NCI-H128 (cell line): ENCODE results near the gene VAPB.

Source experiments
- DNase-seq: peaks from one replicate; lab custom pipeline; 2025; ENCODE audit not compliant: unreplicated experiment; lab: John Stamatoyannopoulos, UW

The VAPB gene

DNA sequence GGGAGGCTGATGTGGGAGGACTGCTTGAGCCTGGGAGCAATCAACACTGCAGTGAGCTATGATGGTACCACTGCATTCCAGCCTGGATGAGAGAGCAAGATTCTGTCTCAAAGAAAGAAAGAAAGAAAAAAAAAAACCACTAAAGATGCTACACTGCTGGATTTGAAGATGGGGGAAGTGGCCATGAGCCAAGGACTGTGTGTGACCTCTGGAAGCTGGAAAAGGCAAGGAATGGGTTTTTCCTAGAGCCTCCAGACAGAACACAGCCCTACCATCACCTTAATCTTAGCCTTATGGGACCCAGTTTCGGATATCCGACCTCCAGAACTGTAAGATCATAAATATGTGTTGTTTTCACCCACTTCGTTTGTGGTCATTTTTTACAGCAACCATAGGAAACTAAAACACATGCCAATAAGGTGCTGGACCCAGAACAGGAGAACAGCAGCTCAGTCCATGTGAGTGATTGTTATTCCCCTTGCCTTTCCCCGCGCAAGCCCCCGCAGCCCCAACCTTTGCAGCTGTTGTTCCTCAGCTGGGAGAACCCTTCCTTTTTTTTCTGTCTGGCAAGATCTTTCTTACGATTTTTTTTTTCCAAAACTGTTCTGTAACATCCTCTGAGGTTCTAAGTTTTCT, 11.1 kb upstream of the VAPB start:
- DNase-seq: no peak

DNA sequence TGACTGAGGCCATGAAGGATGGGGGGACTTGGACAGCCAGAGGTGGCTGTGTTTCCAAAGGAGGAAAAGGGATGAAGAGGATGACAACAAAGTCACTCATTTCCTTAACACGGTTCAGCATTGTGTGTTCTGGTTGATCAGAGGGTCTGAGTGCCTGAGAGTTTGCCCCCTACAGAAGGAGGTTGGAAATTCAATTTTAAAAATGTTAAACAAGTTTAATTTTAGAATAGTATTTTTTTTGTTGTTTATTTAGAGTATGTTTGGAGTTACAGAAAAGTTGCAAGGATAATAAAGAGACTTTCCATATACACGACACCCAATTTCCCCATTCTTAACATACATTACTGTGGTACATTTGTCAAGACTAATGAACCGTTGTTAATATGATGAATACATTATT, 10.3 kb upstream of the VAPB start:
- DNase-seq: no peak

DNA sequence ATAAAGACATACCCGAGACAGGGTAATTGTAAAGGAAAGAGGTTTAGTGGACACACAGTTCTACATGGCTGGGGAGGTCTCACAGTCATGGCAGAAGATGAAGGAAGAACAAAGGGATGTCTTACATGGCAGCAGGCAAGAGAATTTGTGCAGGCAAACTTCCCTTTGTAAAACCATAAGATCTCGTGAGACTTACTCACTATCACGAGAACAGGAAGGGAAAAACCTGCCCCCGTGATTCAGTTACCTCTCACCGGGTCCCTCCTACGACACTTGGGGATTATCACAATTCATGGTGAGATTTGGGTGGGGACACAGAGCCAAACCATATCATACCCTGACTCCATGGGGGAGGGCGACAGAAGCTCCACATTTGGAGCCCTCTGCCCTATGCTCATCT, 7.4 kb upstream of the VAPB start:
- DNase-seq: no peak

DNA sequence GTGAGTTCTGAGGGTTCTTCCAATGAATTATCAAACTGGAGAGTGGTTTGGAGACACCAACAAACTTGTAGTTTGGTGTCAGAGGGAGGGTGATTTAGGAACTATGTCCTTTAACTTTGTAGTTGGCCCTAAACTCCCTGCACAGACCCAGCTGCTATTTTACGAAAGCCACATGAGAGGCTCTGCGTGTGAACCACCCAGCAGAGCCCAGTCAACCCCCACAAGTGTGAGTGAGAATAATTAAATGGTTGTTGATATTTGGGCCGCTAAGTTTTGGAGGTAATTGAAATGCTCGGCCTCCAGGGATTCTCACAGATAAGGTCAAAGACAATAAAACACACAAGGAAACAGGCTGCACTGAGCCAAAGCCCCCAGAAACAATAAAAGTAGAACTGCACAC, 6.9 kb upstream of the VAPB start:
- no peak for DNase-seq

DNA sequence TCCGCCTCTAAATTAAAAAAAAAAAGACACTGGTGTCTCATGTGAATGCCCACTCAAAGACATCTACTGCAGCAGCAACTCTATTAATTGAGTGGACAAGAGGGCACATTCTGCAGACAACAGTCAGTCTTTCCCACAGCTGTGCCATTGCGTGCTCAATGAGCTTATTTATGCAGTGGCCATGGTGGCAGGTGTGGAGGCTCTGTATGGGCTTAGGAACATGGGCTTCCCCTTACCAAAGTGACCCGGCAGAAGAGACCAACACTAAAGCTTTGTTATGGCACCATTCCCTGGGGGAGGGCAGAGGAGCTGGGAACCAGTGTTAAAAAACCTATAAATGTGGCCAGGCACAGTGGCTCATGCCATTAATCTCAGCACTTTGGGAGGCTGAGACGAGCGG, 4.2 kb upstream of the VAPB start:
- DNase-seq: no peak

DNA sequence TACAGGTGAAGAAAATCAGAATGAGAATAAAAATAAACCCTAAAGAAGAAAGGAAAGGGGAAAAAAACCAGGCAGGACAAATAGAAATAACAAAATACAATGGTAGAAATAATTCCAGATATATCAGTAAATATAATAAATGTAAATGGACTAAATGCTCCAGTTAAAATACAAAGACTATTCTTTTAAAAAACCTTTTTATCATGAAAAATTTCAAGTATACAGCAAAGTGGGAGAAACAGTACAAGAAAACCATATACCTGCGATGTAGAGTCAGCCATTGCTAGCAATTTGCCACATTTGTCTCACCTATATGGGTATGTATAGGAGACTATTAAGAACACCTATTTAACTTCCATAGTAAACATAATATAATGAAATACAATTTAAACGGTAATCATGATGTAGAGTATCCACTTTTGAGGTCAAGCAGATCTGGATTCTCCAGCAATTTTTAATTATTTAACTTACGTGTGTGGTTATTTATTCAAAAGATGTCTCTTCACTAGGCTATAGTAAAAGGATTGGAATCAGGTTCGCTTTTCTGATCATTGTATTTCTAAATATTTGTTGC, 914 bp upstream of the VAPB start:
- no peak for DNase-seq

DNA sequence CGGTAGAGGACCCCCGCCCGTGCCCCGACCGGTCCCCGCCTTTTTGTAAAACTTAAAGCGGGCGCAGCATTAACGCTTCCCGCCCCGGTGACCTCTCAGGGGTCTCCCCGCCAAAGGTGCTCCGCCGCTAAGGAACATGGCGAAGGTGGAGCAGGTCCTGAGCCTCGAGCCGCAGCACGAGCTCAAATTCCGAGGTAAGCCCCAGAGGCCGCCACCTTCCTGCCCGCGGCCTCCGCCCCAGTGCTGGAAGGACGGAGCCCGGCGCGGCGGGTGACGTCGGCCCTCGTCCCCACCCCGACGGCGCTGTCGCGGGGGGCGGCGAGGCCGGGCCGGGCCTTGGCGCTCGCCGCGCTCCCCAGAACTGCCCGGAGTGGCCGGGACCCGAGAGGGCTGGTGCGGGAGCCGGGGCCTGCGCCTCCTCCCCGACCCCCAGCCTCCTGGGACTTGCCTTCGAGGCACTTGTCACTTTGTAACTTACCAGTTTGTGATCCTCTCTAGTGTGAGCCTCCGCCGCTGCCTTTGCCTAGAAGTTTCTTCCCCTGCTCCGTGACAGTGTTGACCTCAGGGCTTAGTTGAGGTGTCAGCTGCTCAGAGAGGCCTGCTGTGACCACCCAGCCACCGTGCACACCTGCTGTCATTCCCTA, 417 bp downstream of the VAPB start:
- no peak for DNase-seq

DNA sequence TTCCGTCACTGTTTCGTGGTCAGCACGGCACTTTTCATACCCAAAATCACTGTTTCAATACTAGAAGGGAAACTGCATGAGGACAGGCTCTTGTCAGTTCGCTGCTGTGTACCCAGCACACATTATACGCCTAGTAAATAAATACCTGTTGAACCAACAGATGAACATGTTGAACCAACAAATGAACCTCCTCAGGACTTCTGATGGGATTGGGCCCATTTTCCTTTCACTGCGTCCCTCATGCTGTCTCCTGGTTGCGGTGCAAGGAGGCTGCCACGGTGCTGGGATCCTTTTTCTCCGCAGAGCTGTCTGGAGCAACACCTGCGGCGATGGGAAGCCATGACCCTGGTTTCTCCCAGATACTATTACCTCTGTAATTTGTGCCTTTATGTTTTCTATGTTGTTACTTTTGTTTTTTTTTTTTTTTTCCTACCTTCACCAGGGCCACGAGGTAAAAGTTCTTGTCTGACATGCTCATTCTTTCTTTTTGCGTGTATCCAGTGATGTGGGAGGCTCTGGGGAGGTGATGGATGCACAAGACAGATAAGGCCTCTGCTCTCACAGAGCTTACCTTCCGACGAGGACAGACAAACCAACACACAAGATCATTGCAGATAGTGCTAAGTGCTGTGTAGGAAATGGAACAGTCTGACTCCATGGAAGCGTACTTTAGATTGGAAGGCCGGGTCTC, 1.1 kb downstream of the VAPB start:
- no peak for DNase-seq

DNA sequence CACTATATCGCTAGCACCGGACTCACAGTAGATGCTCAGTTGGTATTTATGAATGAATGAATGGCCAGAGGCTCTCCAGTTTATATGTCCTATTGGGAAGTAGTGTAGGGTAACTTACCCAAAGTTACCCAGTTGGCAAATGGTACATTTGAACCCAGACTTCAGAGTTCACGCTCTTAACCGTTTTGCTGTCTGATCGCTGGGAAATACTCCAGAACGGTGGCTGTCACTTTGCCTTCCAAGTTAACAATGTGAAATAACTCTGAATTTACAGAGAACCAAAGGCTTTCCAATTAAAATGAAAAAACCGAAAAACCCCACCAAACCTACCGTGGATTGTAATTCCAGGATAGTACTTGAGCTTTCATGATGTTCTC, 1.6 kb downstream of the VAPB start:
- no peak for DNase-seq

DNA sequence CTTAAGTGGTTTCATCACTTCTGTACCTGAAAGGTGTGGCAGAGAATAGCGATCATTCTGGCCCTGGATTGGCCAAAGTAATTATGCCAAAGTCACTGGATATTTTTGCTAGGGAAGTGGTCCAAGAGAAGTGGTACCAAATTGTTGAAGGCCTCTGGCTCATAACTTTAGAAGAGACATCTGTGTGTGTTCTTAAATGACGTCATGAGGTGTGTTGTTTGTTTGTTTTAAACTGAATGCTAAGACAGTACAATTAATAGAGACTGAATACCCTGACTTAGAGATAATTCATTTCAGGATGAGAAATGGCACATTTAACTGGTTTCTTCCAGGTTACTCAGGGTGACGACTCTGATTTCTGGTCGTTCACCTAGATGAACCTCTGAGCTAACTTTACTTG, 3.3 kb downstream of the VAPB start:
- no peak for DNase-seq

DNA sequence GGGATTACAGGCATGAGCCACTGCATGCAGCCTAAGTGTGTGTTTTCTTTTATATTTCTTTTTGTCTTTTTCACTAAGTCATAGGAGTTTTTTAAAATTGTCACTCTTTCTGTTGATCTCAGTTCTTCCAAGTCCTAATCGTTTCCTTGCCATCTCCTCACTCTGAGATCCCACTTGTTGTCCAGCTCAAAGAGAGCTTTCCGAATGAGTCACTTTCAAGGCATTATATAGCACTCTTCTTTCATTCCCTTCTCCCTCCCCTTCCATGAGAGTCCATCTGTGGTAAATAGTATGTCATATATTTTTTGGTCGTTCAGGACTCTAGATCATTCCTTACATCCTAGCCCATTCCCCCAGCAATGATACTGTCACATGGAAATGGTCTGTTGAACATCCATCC, 4.3 kb downstream of the VAPB start:
- DNase-seq: no peak

DNA sequence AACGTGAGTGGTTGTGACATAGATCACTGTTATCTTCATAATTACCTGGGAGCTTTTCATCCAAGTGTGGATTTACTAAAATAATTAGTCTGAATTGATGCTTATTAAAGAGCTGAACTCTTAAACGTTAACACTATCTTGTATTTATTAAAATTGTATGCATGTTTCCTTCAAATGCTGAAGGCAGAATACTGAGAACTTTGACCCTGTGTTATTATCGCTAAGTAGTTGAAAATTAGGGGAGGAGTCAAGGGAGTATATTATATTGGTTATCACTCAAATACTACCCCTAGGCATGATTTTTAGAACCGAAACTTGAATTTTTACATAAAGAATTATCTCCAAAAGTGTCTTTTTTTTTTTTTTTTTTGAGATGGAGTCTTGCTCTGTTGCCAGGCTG, 5.8 kb downstream of the VAPB start:
- DNase-seq: no peak

DNA sequence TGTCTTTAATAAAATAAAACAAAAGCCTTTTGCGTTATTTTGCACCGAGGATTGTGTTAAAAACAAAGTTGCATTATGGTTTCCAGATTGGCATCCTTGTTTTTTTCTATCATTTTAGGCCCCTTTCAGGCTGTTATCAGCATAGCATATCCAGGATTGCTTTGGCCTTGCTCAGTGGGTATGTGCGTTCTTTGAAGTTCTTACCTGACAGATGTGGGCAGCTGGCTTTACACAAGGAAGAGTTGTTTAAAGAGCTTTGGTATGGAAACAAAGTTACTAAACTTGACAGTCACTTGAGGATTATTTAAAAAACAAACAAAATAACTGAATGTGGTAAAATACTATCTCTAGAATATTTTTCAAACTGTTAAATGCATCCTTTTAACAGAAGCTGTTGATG, 6.6 kb downstream of the VAPB start:
- DNase-seq: no peak

DNA sequence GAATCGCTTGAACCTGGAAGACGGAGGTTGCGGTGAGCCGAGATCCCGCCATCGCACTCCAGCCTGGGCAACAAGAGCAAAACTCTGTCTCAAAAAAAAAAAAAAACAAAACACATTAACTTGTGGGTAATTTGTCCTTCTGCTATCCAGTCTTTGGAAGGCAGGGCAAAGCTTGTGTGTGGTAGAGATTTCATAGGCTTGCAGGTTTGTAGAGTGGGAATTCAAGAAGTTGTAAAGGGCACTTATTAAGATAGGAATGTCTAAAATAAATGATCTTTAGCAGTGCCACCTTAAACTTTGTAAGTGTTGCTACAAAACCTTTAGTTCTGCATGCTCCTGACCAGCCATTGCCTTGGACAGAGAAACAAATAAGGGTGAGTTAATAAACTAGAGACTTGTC, 8.4 kb downstream of the VAPB start:
- DNase-seq: no peak

DNA sequence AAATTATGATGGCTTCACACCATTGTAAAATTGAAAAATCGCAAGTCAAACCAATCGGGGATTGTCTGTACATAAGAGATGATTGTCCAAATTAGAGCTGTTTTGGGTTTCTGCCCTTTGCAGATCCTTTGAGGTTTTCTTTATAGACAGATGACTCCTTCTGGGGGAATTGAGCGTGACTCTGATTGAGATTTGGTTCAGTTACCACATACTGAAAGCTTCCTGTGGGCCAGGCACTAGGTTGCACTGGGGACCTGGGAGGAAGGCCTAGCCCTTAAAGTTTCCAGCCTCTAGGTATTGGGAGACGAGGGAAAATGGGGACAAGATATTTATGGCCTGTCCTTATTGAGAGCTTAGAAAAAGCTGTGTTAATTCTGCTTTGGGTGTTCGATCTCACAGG, 9.2 kb downstream of the VAPB start:
- DNase-seq: no peak

DNA sequence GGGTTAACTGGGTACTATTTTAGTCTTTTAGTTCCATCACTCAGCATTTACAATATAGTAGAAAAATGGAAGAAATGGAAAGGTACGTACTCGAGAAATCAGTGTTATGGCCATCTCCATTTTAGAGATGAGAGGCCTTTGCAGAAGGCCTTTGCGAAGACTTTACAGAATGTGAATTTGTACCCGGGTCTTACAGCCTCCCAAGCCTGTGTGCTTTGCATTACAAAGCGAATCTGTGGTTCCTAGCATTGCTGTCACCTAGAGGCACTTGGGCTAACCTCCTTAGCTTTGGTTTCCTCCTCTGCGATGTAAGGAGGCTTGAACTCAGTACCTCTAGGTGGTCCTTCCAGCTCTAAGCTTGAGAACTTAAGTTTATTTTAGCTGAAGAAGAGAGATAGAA, 10.9 kb downstream of the VAPB start:
- DNase-seq: no peak

DNA sequence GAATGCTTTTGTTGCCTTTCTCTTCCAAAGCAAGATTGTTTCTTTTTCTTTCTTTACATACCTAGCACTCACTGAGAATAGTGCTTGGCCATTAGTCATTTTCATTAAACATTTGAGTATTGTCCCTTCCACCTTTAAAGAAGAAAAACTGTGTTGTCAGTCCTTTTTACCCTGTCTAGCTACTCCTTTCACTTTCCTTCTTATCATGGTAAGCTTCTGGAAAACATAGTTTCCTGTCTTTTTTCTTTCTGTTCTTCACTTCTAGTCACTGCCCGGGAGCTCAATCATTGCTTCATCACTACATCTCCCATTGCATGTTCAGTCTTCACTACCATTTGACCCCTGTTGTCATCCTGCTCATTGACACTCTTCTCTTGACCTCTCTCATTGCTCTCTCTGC, 12.1 kb downstream of the VAPB start:
- no peak for DNase-seq

DNA sequence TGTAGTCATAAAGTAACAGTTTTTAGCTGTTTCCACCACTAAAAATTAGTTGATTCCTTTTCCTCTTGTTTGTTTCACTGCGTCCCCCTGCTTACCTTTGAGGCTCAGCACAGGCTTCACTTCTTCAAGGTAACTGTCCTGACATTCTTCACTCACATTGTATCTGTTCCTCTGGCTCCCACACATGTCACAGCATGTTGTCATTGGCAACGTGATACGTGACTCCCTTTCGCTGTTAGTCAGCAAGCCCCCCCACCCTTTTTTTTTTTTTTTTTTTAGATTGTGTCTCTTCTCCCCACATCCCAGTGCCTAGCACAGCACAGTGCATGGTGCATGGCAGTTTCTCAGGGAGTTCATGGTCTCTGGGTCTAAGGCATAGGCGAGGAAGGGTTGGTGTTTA, 13.3 kb downstream of the VAPB start:
- no peak for DNase-seq

DNA sequence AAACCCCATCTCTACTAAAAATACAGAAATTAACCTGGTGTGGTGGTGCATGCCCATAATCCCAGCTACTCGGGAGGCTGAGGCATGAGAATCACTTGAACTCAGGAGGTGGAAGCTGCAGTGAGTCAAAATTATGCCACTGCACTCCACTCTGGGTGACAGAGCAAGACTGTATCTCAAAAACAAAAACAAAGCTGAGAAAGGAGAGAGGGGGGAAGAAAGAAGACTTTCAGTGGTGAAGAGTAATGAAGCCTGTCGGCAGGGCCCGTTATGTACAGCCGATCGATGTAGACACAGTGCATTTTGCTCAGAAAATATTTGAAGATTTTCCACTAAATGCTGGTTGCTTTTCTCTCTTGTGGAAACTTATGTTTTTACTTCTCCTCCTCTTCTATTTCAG, 13.8 kb downstream of the VAPB start:
- DNase-seq: no peak

DNA sequence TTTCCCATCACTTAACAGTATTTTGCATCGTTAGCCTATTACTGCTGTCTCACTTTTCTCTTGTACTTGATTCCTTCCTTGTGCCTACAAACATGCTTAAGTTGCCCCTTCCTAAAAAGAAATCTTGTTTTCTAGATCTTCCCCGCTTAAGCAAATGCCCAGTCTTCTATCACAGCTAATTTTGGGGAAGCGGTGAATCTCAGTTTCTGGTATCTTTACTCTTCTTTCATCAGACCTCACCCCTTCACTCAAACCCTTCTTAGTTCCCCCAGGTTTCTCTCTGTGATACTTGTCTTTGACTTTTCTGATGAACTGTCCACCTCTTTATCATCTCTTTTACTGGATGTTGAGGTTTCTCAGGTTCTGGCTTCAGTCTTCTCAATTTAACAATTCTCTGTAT, 14.2 kb downstream of the VAPB start:
- no peak for DNase-seq

DNA sequence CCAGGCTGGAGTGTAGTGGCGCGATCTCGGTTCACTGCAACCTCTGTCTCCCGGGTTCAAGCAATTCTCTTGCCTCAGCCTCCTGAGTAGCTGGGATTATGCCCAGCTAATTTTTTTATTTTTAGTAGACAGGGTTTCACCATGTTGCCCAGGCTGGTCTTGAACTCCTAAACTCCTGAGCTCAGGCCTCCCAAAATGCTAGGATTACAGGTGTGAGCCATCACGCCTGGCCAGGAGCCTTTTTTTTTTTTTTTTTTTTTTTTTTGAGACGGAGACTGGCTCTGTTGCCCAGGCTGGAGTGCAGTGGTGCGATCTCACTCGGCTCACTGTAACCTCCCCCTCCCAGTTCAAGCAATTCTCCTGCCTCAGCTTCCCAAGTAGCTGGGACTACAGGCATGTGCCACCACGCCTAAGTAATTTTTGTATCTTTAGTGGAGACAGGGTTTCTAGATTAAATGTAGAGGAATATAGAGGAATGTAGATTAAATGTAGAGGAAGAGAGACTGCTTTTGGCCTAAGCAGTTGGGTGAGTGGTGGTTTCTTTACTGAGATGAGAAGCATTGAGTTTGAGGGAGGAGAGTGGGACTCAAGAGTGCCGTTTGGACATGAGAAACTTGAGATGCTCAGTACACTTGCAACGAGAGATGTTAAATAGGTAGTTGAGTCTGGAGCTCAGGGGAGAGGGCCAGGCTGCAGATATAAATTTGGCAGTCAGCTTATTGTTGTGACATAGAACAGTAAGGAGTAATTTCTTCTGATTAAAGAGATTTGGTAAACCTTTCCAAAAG, 16.7 kb downstream of the VAPB start:
- no peak for DNase-seq
